Gastrocnemius medialis (tissue), 4 donors: ENCODE results near the gene RABGAP1. TPM values are rescaled to one million over a fixed set of nuclear protein-coding genes. Genes with fewer than 3 reads are reported as not detected.
A peak's percentile ranks its signal among the peaks of the same experiment; 100 is the strongest.

Source experiments
- ATAC-seq, 2 donors: fragments of 150-250 bp; one replicate each; pipeline ENCODE4 v1.9.1; 2016
- DNase-seq, 2 donors: peaks; one replicate each; pipeline ENCODE4 v3.0.0-alpha.2; 2019
- H3K27ac ChIP-seq, 4 donors: fragments of 200-600 bp; sonication (generic); 1 replicate in 1 of 4; 2 replicates in 3 of 4; pipeline ENCODE4 v1.5.1; 2016 to 2018; ENCODE audit warnings: mild to moderate bottlenecking in 2 of 4, moderate library complexity in 1 of 4
- H3K27me3 ChIP-seq, 3 donors: fragments of 200-600 bp; sonication (generic) in 2 of 3; 1 replicate in 1 of 3; 2 replicates in 2 of 3; pipeline versions ENCODE4 v1.5.1 to v1.6.0; 2016 to 2019; ENCODE audit warnings: mild to moderate bottlenecking in 1 of 3, moderate library complexity in 1 of 3
- H3K36me3 ChIP-seq, 2 donors: fragments of 200-600 bp; sonication (generic) in 1 of 2; one replicate each; pipeline ENCODE4 v1.5.1; 2017 to 2018
- H3K4me1 ChIP-seq, 2 donors: fragments of 200-600 bp; sonication (generic) in 1 of 2; one replicate each; pipeline ENCODE4 v1.5.1; 2016 to 2017; ENCODE audit warnings: mild to moderate bottlenecking in 2 of 2
- H3K4me3 ChIP-seq, 4 donors: fragments of 200-600 bp; sonication (generic) in 3 of 4; 1 replicate in 1 of 4; 2 replicates in 3 of 4; pipeline ENCODE4 v1.5.1; 2016 to 2019; ENCODE audit warnings: mild to moderate bottlenecking in 2 of 4
- H3K9me3 ChIP-seq, 3 donors: fragments of 200-600 bp; sonication (generic) in 2 of 3; 1 replicate in 1 of 3; 2 replicates in 2 of 3; pipeline ENCODE4 v1.5.1; 2016 to 2019
- POLR2A ChIP-seq, 2 donors: fragments of 450-650 bp; IDR thresholded peaks; one replicate each; pipeline ENCODE4 v1.6.1; 2017; ENCODE audit warnings: antibody characterized with exemption in 2 of 2, mild to moderate bottlenecking in 2 of 2, moderate library complexity in 2 of 2
- in situ Hi-C, 4 donors: fragments of 200-750 bp; cut with MboI; loops; one replicate each; pipeline versions ENCODE4 v1.15.0 to v1.8.0; 2017; ENCODE audit warnings: low sequenced_read_pairs in 4 of 4
- intact Hi-C: fragments of 100-400 bp; cut with DNase I; formaldehyde crosslinking; loops from one replicate; pipeline ENCODE4 v1.15.1; 2023; ENCODE audit warnings: low total_unique reads
- total RNA-seq, 4 donors: library from RNA; depleted of rRNA; stranded (reverse); fragments of >200 nt; gene quantifications; one replicate each; pipeline versions ENCODE4 v1.1.0 to v1.2.3, GENCODE V29; 2016
- TF ChIP-seq, protein P1 (sequence below), 5 experiments: fragments of 450-650 bp in 3 of 5; fragments of 200-600 bp in 2 of 5; sonication (generic) in 2 of 5; IDR thresholded peaks in 4 of 5; conservative IDR thresholded peaks in 1 of 5; 1 replicate in 4 of 5; 2 replicates in 1 of 5; pipeline ENCODE4 v1.5.1; 2016 to 2019; ENCODE audit warnings: antibody characterized with exemption in 5 of 5, mild to moderate bottlenecking in 3 of 5, moderate library complexity in 3 of 5

RABGAP1 gene
- total RNA-seq, 4 donors from 2014 or later = 23.7 to 33.8 (median 26.6) TPM

- no peak for TF ChIP-seq POLR2A (IDR thresholded peaks at IDR 0.05)
- TF ChIP-seq, protein P1, sequence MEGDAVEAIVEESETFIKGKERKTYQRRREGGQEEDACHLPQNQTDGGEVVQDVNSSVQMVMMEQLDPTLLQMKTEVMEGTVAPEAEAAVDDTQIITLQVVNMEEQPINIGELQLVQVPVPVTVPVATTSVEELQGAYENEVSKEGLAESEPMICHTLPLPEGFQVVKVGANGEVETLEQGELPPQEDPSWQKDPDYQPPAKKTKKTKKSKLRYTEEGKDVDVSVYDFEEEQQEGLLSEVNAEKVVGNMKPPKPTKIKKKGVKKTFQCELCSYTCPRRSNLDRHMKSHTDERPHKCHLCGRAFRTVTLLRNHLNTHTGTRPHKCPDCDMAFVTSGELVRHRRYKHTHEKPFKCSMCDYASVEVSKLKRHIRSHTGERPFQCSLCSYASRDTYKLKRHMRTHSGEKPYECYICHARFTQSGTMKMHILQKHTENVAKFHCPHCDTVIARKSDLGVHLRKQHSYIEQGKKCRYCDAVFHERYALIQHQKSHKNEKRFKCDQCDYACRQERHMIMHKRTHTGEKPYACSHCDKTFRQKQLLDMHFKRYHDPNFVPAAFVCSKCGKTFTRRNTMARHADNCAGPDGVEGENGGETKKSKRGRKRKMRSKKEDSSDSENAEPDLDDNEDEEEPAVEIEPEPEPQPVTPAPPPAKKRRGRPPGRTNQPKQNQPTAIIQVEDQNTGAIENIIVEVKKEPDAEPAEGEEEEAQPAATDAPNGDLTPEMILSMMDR (IDR thresholded peaks at IDR 0.05 in 4 of 5, conservative IDR thresholded peaks at IDR 0.05 in 1 of 5) = no peak
- no peak overlapping the region for H3K4me3 ChIP-seq
- no peaks in the 10 kb centered on the region for H3K27me3 ChIP-seq
- in situ Hi-C loops = no loop called here
- intact Hi-C loops = no loop called here
- peak overlapping the region in 1 of 4 donors; percentile 7 for H3K27ac ChIP-seq
- no peak for ATAC-seq
- H3K4me1 ChIP-seq = peaks cover 4 to 12% of the 10 kb centered on the region in 2 donors
- no peaks in the 10 kb centered on the region for H3K9me3 ChIP-seq
- DNase-seq = no peak
- H3K36me3 ChIP-seq = peaks cover 3 to 32% of the 10 kb centered on the region in 2 donors
Observed at GRCh38 chr9:123063177-123063598, 122.4 kb downstream of the RABGAP1 start.

- Histone ChIP-seq H3K27me3 (no peaks in the 10 kb centered on the region), H3K36me3 (peaks cover 3 to 32% of the 10 kb centered on the region in 2 donors), H3K4me1 (peaks cover 4 to 12% of the 10 kb centered on the region in 2 donors), H3K9me3 (no peaks in the 10 kb centered on the region), H3K27ac (no peak overlapping the region), H3K4me3 (no peak overlapping the region)
- TF ChIP-seq, protein P1 (IDR thresholded peaks at IDR 0.05 in 4 of 5, conservative IDR thresholded peaks at IDR 0.05 in 1 of 5) = no peak
- TF ChIP-seq POLR2A (IDR thresholded peaks at IDR 0.05) = no peak
- intact Hi-C loops (no loop called here), in situ Hi-C loops (no loop called here)
- no peak for DNase-seq
- no peak for ATAC-seq
Observed at GRCh38 chr9:123063896-123064295, 123.1 kb downstream of the RABGAP1 start.

GRCh38 chr9:123064716-123065115 lies 123.9 kb downstream of the RABGAP1 start:
- in situ Hi-C loops = no loop called here

GRCh38 chr9:123065196-123065595 lies 124.4 kb downstream of the RABGAP1 start:
- Histone ChIP-seq H3K4me3 (no peak overlapping the region), H3K27me3 (no peaks in the 10 kb centered on the region), H3K27ac (no peak overlapping the region), H3K9me3 (no peaks in the 10 kb centered on the region), H3K4me1 (peaks cover 4 to 12% of the 10 kb centered on the region in 2 donors), H3K36me3 (peaks cover 3 to 36% of the 10 kb centered on the region in 2 donors)
- ATAC-seq (no peak), DNase-seq (no peak)
- in situ Hi-C loops = no loop called here
- intact Hi-C loops = no loop called here
- TF ChIP-seq, protein P1 (IDR thresholded peaks at IDR 0.05 in 4 of 5, conservative IDR thresholded peaks at IDR 0.05 in 1 of 5) = no peak
- no peak for TF ChIP-seq POLR2A (IDR thresholded peaks at IDR 0.05)

More at GRCh38 chr9:123064716-123065115, 123.9 kb downstream of the RABGAP1 start:
- peaks cover 3 to 32% of the 10 kb centered on the region in 2 donors for H3K36me3 ChIP-seq
- intact Hi-C loops = no loop called here
- H3K9me3 ChIP-seq = no peaks in the 10 kb centered on the region
- no peak overlapping the region for H3K27ac ChIP-seq
- no peak for ATAC-seq
- no peak overlapping the region for H3K4me3 ChIP-seq
- DNase-seq = no peak
- no peaks in the 10 kb centered on the region for H3K27me3 ChIP-seq
- H3K4me1 ChIP-seq = peaks cover 4 to 12% of the 10 kb centered on the region in 2 donors
- no peak for TF ChIP-seq POLR2A (IDR thresholded peaks at IDR 0.05)
- TF ChIP-seq, protein P1 (IDR thresholded peaks at IDR 0.05 in 4 of 5, conservative IDR thresholded peaks at IDR 0.05 in 1 of 5) = no peak

DNA sequence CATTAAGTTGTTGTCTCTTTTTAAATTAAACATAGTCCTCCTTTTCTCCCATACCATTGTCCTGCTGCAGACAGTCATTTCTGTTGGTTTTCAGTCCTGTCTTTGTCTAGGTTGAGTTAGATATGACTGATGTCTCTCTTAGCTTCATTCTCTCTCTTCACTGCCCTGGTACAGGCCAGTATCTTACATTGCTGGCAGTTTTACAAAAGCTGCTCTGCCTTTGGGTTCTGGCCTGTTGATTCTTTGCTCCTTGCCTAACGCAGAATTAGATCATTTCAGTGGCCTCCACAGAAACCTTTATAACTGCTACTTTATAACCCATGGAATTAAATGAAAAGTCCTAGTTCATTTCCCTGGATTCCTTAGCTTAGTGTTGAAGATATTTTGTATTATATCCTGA lies 126.3 kb downstream of the RABGAP1 start:
- ATAC-seq (no peak), DNase-seq (no peak)
- peaks cover 4 to 12% of the 10 kb centered on the region in 2 donors for H3K4me1 ChIP-seq
- H3K9me3 ChIP-seq = no peaks in the 10 kb centered on the region
- H3K27me3 ChIP-seq = no peaks in the 10 kb centered on the region
- no peak overlapping the region for H3K27ac ChIP-seq
- H3K4me3 ChIP-seq = no peak overlapping the region
- in situ Hi-C loops = no loop called here
- TF ChIP-seq, protein P1 (IDR thresholded peaks at IDR 0.05 in 4 of 5, conservative IDR thresholded peaks at IDR 0.05 in 1 of 5) = no peak
- no peak for TF ChIP-seq POLR2A (IDR thresholded peaks at IDR 0.05)
- peaks cover 3 to 37% of the 10 kb centered on the region in 2 donors for H3K36me3 ChIP-seq
- intact Hi-C loops = no loop called here
